Measurements from ENCODE around the gene UBXN7.

UBXN7 gene

DNA sequence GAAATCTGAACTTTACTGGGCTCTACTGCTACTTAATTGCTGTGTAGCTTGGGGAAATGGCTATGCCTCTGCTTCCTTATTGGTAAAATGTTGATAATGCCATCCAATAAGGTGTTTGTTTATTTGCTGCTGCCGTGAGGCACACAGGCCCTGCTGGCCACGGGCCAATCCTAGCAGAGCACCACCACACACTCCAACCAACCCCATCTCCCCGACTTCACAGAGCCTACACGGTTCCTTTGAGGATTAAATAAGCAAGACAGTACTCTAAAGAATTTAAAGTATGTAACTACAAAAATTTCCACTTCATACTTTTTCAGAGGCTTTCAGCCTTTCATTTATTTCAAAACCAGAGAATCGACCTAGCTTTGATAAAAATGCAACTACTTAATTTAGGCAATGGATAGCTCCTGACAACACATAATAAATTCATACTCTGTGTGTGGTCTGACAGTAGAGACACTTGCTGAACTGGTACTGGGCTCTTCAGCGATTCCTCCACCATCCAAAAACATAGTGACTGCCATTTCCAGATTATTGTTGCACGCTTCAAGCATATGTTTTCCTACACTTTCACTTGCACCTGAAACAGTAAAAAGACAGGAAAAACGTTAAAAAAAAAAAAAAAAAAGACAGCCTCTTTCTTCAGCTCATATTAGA is 25.3 kb downstream of the UBXN7 start:
- TF ChIP-seq POLR2A (IDR thresholded peaks at IDR 0.05; ENCODE audit: extremely low read depth, insufficient read length) (no peak), MYC (IDR thresholded peaks at IDR 0.05; ENCODE audit: low read depth, low read length) (no peak)
- TF ChIP-seq, protein P1, sequence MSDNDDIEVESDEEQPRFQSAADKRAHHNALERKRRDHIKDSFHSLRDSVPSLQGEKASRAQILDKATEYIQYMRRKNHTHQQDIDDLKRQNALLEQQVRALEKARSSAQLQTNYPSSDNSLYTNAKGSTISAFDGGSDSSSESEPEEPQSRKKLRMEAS (IDR thresholded peaks at IDR 0.05; ENCODE audit: low read depth, low read length), result no peak
- TF ChIP-seq, protein P2, sequence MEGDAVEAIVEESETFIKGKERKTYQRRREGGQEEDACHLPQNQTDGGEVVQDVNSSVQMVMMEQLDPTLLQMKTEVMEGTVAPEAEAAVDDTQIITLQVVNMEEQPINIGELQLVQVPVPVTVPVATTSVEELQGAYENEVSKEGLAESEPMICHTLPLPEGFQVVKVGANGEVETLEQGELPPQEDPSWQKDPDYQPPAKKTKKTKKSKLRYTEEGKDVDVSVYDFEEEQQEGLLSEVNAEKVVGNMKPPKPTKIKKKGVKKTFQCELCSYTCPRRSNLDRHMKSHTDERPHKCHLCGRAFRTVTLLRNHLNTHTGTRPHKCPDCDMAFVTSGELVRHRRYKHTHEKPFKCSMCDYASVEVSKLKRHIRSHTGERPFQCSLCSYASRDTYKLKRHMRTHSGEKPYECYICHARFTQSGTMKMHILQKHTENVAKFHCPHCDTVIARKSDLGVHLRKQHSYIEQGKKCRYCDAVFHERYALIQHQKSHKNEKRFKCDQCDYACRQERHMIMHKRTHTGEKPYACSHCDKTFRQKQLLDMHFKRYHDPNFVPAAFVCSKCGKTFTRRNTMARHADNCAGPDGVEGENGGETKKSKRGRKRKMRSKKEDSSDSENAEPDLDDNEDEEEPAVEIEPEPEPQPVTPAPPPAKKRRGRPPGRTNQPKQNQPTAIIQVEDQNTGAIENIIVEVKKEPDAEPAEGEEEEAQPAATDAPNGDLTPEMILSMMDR (IDR thresholded peaks at IDR 0.05; ENCODE audit: low read depth, low read length), result no peak
- DNase-seq (ENCODE audit: low read depth), result no peak
- no peak overlapping the region for H3K4me3 ChIP-seq (ENCODE audit: low read depth, low read length)

DNA sequence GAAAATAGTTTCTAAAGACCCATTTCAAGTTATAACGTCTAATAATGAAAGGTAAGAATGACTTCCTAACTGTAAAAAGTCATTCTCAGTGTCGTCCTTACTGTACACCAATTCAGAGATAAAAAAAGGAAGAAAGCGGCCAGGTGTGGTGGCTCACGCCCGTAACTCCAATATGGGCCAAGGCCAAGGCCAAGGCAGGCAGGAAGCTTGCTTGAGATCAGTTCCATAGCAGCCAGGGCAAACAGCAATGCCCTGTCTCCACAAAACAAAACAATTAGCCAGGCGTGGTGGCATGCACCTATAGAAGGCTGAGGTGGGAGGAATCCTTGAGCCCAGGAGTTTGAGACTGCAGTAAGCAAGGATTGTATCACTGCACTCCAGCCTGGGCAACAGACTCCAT is 31.9 kb downstream of the UBXN7 start:
- H3K4me3 ChIP-seq (ENCODE audit: low read depth, low read length), result no peak overlapping the region
- TF ChIP-seq, protein P1 (IDR thresholded peaks at IDR 0.05; ENCODE audit: low read depth, low read length), result no peak
- TF ChIP-seq POLR2A (IDR thresholded peaks at IDR 0.05; ENCODE audit: extremely low read depth, insufficient read length), result no peak
- TF ChIP-seq, protein P2 (IDR thresholded peaks at IDR 0.05; ENCODE audit: low read depth, low read length), result no peak
- no peak for TF ChIP-seq MYC (IDR thresholded peaks at IDR 0.05; ENCODE audit: low read depth, low read length)

DNA sequence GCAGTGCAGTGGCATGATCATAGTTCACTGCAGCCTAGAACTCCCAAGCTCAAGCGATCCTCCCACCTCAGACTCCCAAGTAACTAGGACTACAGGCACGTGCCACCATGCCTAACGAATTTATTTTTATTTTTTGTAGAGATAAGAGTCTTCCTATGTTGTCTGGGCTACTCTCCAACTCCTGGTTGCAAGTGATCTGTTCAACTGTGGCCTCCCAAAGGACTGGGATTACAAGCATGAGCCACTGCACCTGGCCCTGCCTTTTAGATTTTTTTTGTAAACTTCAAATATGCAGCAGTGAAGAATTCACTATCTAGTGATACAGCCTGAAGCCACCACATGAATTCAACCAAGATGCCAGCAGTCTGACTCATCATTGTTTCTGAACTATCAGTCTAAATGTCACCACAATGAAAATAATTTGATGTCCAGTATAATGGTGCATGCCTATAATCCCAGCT is 32.7 kb downstream of the UBXN7 start:
- no peak for DNase-seq (ENCODE audit: low read depth)

More for the DNA sequence above, 31.9 kb downstream of the UBXN7 start:
- no peak for DNase-seq (ENCODE audit: low read depth)

DNA sequence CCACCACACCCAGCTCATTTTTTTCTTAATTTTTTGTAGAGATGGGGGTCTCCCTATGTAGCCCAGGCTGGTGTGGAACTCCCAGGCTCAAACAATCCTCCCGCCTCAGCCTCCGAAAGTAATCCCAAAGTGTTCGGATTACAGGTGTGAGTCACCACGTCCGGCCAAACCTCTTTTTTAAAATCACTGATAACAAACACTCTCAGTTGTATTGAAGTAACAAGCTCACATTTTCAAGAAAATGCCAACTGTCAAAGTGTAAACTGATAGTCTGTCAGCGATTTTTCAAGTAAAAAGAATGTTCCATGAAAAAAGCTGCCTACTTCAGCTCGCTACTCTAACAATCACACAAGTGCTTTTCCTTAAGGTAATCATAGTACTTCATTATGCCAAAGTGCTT is 33.4 kb downstream of the UBXN7 start:
- TF ChIP-seq, protein P1 (IDR thresholded peaks at IDR 0.05; ENCODE audit: low read depth, low read length), result no peak
- TF ChIP-seq MYC (IDR thresholded peaks at IDR 0.05; ENCODE audit: low read depth, low read length), result no peak
- TF ChIP-seq POLR2A (IDR thresholded peaks at IDR 0.05; ENCODE audit: extremely low read depth, insufficient read length), result no peak
- TF ChIP-seq, protein P2 (IDR thresholded peaks at IDR 0.05; ENCODE audit: low read depth, low read length), result no peak
- no peak for DNase-seq (ENCODE audit: low read depth)
- no peak overlapping the region for H3K4me3 ChIP-seq (ENCODE audit: low read depth, low read length)

More for the DNA sequence above, 32.7 kb downstream of the UBXN7 start:
- no peak overlapping the region for H3K4me3 ChIP-seq (ENCODE audit: low read depth, low read length)
- TF ChIP-seq MYC (IDR thresholded peaks at IDR 0.05; ENCODE audit: low read depth, low read length) (no peak), POLR2A (IDR thresholded peaks at IDR 0.05; ENCODE audit: extremely low read depth, insufficient read length) (no peak)
- TF ChIP-seq, protein P2 (IDR thresholded peaks at IDR 0.05; ENCODE audit: low read depth, low read length), result no peak
- TF ChIP-seq, protein P1 (IDR thresholded peaks at IDR 0.05; ENCODE audit: low read depth, low read length), result no peak

DNA sequence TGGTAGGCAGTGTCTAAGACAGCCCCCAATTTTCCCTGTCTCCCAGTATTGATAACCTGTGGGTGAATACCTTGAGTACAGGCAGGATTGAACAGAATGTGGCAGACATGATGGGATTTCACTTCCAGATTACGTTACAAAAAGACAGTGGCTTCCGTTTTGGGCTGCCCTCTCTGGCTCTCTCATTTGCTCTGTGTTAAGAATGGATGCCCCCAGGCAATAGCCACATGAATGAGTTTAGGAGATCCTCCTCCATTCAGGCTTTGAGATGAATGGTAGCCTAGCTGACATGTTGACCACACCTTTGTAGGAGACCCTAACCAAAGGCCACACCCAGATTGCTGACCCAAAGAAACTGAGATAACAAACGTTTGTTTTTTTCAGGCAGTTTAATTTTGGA is 34.3 kb downstream of the UBXN7 start:
- no peak for DNase-seq (ENCODE audit: low read depth)
- TF ChIP-seq, protein P2 (IDR thresholded peaks at IDR 0.05; ENCODE audit: low read depth, low read length), result no peak
- TF ChIP-seq, protein P1 (IDR thresholded peaks at IDR 0.05; ENCODE audit: low read depth, low read length), result no peak
- TF ChIP-seq POLR2A (IDR thresholded peaks at IDR 0.05; ENCODE audit: extremely low read depth, insufficient read length) (no peak), MYC (IDR thresholded peaks at IDR 0.05; ENCODE audit: low read depth, low read length) (no peak)
- H3K4me3 ChIP-seq (ENCODE audit: low read depth, low read length), result no peak overlapping the region
